PC-3 (cell line): ENCODE data around the gene DDX43. TPM values are rescaled to one million over a fixed set of nuclear protein-coding genes. Genes with fewer than 3 reads are reported as not detected.

ENCODE experiments used
- ATAC-seq: fragments of 200-7000 bp; cut with Tn5 transposase; 2 replicates; pipeline ENCODE4 v1.9.1; 2020; ENCODE audit warnings: mild to moderate bottlenecking, moderate library complexity
- BruUV-seq: library from RNA; stranded (reverse); fragments of 400-500 nt; replicated peaks from 2 replicates; lab custom pipeline; 2021; lab: Mats Ljungman, UMichigan
- CTCF ChIA-PET: fragments of 300-600 bp; sonication (Branson Sonifier 250); formaldehyde crosslinking; loops from one replicate; lab custom pipeline; 2022; ENCODE audit warnings: antibody characterized with exemption; lab: Charles Lee
- POLR2A ChIA-PET: fragments of 300-600 bp; sonication (Branson Sonifier 250); formaldehyde crosslinking; loops from one replicate; lab custom pipeline; 2022; ENCODE audit warnings: antibody characterized with exemption; ENCODE audit not compliant: unreplicated experiment; lab: Charles Lee
- DNase-seq: peaks from one replicate; pipeline ENCODE4 v3.0.0-alpha.2; 2015
- H2AFZ ChIP-seq: fragments of 300-600 bp; sonication (generic); 2 replicates; pipeline ENCODE4 v1.6.0; 2016; ENCODE audit warnings: antibody characterized with exemption, low read length
- H3F3A ChIP-seq: fragments of 300-600 bp; sonication (generic); one replicate; pipeline ENCODE4 v1.6.0; 2017; ENCODE audit warnings: antibody characterized with exemption, low read length, control low read depth, mild to moderate bottlenecking; ENCODE audit not compliant: unreplicated experiment
- H3K27ac ChIP-seq: fragments of 300-600 bp; sonication (generic); 2 replicates; pipeline ENCODE4 v1.5.1; 2016; ENCODE audit warnings: mild to moderate bottlenecking, low read length
- H3K27me3 ChIP-seq: fragments of 300-600 bp; sonication (generic); 2 replicates; pipeline ENCODE4 v1.6.1; 2016; ENCODE audit warnings: low read length, mixed read lengths
- H3K36me3 ChIP-seq: fragments of 300-600 bp; sonication (generic); 2 replicates; pipeline ENCODE4 v1.6.1; 2016; ENCODE audit warnings: low read depth, mixed run types, low read length, mixed read lengths
- H3K4me1 ChIP-seq: fragments of 300-600 bp; sonication (generic); 2 replicates; pipeline ENCODE4 v1.5.1; 2016; ENCODE audit warnings: low read length; ENCODE audit not compliant: insufficient read depth
- H3K4me2 ChIP-seq: fragments of 300-600 bp; sonication (generic); 2 replicates; pipeline ENCODE4 v1.6.0; 2016; ENCODE audit warnings: low read length
- H3K4me3 ChIP-seq: fragments of 300-600 bp; sonication (generic); 2 replicates; pipeline ENCODE4 v1.5.1; 2016; ENCODE audit warnings: mild to moderate bottlenecking, low read length, mixed read lengths
- H3K79me2 ChIP-seq: fragments of 300-600 bp; sonication (generic); 2 replicates; pipeline ENCODE4 v1.6.1; 2017; ENCODE audit warnings: low read length, mixed read lengths
- H3K9ac ChIP-seq: fragments of 300-600 bp; sonication (generic); 2 replicates; pipeline ENCODE4 v1.6.0; 2016; ENCODE audit warnings: mild to moderate bottlenecking, low read length
- H3K9me2 ChIP-seq: fragments of 300-600 bp; sonication (generic); replicated peaks from 2 replicates; pipeline ENCODE4 v1.6.1; 2016; ENCODE audit warnings: mixed run types, low read length, mixed read lengths
- H3K9me3 ChIP-seq: fragments of 300-600 bp; sonication (generic); 2 replicates; pipeline ENCODE4 v1.6.1; 2016; ENCODE audit warnings: low read length, mixed read lengths
- H4K20me1 ChIP-seq: fragments of 300-600 bp; sonication (generic); 2 replicates; pipeline ENCODE4 v1.6.1; 2016; ENCODE audit warnings: low read length, mixed read lengths
- EZH2 ChIP-seq: fragments of 300-600 bp; sonication (generic); IDR thresholded peaks from one replicate; pipeline ENCODE4 v1.6.1; 2017; ENCODE audit warnings: antibody characterized with exemption, mild to moderate bottlenecking, low read length; ENCODE audit not compliant: unreplicated experiment
- EZH2phosphoT487 ChIP-seq: fragments of 300-600 bp; sonication (generic); IDR thresholded peaks from 2 replicates; pipeline ENCODE4 v1.6.1; 2018; ENCODE audit warnings: mild to moderate bottlenecking, antibody characterized with exemption, low read length, borderline replicate concordance
- intact Hi-C: fragments of 100-400 bp; cut with micrococcal nuclease; formaldehyde crosslinking; loops from 2 replicates; pipeline ENCODE4 v1.9.0; 2023
- total RNA-seq: library from RNA; depleted of rRNA; stranded (reverse); fragments of >200 nt; gene quantifications from 2 replicates; pipeline ENCODE4 v1.2.3, GENCODE V29; 2014
- TF ChIP-seq, protein P1 (sequence below): fragments of 300-600 bp; sonication (generic); conservative IDR thresholded peaks from 2 replicates; pipeline ENCODE4 v1.5.1; 2017; ENCODE audit warnings: antibody characterized with exemption, low read depth, mild to moderate bottlenecking, low read length

DDX43 gene
- total RNA-seq, 1 experiment from 2014 or later = not detected

- Histone ChIP-seq H3K4me1 (no peaks in the 10 kb centered on the region), H3K27ac (no peak overlapping the region), H3K4me2 (no peak overlapping the region), H3K9ac (no peak overlapping the region), H3K79me2 (no peaks in the 10 kb centered on the region), H3K27me3 (no peaks in the 10 kb centered on the region), H3K36me3 (no peaks in the 10 kb centered on the region), H3K9me2 (no peaks in the 10 kb centered on the region), H4K20me1 (no peaks in the 10 kb centered on the region), H3K9me3 (no peaks in the 10 kb centered on the region), H3K4me3 (no peak overlapping the region), H2AFZ (no peak overlapping the region), H3F3A (no peaks in the 10 kb centered on the region)
- no TSS peak for BruUV-seq
- no peak for ATAC-seq
- TF ChIP-seq, protein P1, sequence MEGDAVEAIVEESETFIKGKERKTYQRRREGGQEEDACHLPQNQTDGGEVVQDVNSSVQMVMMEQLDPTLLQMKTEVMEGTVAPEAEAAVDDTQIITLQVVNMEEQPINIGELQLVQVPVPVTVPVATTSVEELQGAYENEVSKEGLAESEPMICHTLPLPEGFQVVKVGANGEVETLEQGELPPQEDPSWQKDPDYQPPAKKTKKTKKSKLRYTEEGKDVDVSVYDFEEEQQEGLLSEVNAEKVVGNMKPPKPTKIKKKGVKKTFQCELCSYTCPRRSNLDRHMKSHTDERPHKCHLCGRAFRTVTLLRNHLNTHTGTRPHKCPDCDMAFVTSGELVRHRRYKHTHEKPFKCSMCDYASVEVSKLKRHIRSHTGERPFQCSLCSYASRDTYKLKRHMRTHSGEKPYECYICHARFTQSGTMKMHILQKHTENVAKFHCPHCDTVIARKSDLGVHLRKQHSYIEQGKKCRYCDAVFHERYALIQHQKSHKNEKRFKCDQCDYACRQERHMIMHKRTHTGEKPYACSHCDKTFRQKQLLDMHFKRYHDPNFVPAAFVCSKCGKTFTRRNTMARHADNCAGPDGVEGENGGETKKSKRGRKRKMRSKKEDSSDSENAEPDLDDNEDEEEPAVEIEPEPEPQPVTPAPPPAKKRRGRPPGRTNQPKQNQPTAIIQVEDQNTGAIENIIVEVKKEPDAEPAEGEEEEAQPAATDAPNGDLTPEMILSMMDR = no peak
- DNase-seq = no peak
- intact Hi-C loops = no loop called here
- ChIA-PET POLR2A (no interaction called here), CTCF (no interaction called here)
Observed at GRCh38 chr6:73364549-73364948, 30.1 kb upstream of the DDX43 start.

- Histone ChIP-seq H3K4me3 (no peak overlapping the region), H3F3A (no peaks in the 10 kb centered on the region), H2AFZ (no peak overlapping the region), H3K27me3 (no peaks in the 10 kb centered on the region), H3K4me2 (no peak overlapping the region), H3K4me1 (no peaks in the 10 kb centered on the region), H3K36me3 (no peaks in the 10 kb centered on the region), H3K9me3 (no peaks in the 10 kb centered on the region), H3K79me2 (no peaks in the 10 kb centered on the region), H3K9ac (no peak overlapping the region), H3K27ac (no peak overlapping the region), H4K20me1 (no peaks in the 10 kb centered on the region), H3K9me2 (no peaks in the 10 kb centered on the region)
- no TSS peak for BruUV-seq
- POLR2A ChIA-PET = interaction anchor here (0.5 to 0.7 kb wide), 2 partner anchors 31 to 718 kb away, joined by 3 read pairs; no protein-coding TSS in a partner anchor
- DNase-seq (no peak), ATAC-seq (no peak)
- TF ChIP-seq, protein P1 = no peak
- no peak for TF ChIP-seq EZH2phosphoT487
- no peak for TF ChIP-seq EZH2
- CTCF ChIA-PET = interaction anchor here (0.6 kb wide), 1 partner anchor 212 kb away, joined by 3 read pairs; no protein-coding TSS in a partner anchor
- intact Hi-C loops = no loop called here
Observed at GRCh38 chr6:73367761-73368355, 26.8 kb upstream of the DDX43 start.

DNA sequence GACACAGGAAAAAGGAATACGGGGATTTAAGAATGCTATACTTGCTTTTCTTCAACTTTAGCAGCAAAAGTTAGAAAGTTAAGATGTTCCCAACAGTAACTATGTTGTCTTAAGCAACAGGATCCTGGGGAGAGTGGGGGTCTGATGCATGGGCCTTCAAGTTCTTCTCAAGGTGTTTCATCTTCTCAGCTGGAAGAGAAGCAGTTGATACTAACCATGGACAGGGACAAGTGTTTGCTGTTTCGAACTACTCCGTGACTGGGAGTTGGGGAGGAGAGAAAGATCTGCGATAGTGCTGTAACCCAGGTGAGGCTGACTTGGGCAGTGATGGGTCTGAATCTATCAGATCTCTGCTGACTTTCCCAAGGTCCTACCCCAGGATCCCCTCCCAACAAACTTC lies 26.0 kb upstream of the DDX43 start:
- CTCF ChIA-PET = interaction anchor here (0.6 kb wide), 1 partner anchor 212 kb away, joined by 3 read pairs; no protein-coding TSS in a partner anchor
- no peak overlapping the region for H3K9ac ChIP-seq
- H3K9me2 ChIP-seq = no peaks in the 10 kb centered on the region
- no peaks in the 10 kb centered on the region for H3K4me1 ChIP-seq
- H3K36me3 ChIP-seq = no peaks in the 10 kb centered on the region
- no peaks in the 10 kb centered on the region for H4K20me1 ChIP-seq
- no peak overlapping the region for H2AFZ ChIP-seq
- ATAC-seq (no peak), DNase-seq (no peak)
- H3K27me3 ChIP-seq = no peaks in the 10 kb centered on the region
- no peak overlapping the region for H3K27ac ChIP-seq
- no peak overlapping the region for H3K4me3 ChIP-seq
- TF ChIP-seq, protein P1 = no peak
- no peak for TF ChIP-seq EZH2phosphoT487
- no peaks in the 10 kb centered on the region for H3K9me3 ChIP-seq
- POLR2A ChIA-PET = interaction anchor here (0.5 kb wide), 1 partner anchor 31 kb away, joined by 3 read pairs; no protein-coding TSS in a partner anchor
- H3K4me2 ChIP-seq = no peak overlapping the region
- no peaks in the 10 kb centered on the region for H3F3A ChIP-seq
- intact Hi-C loops = no loop called here
- BruUV-seq = no TSS peak
- H3K79me2 ChIP-seq = no peaks in the 10 kb centered on the region
